ENCODE results near the gene MBNL2. TPM values are rescaled to one million over a fixed set of nuclear protein-coding genes. Genes with fewer than 3 reads are reported as not detected.

Gene MBNL2
- total and polyA plus RNA-seq, 2 experiments from 2014 or later = 0.55 to 3.2 TPM

GRCh38 chr13:97335488-97336134 is 113.5 kb downstream of the MBNL2 start (continued):
- TF ChIP-seq CTCF (conservative IDR thresholded peaks at IDR 0.05; ENCODE audit: low read depth in 2 of 2) = no peak

GRCh38 chr13:97337985-97338499 is 115.9 kb downstream of the MBNL2 start:
- no peaks in the 10 kb centered on the region for H4K20me1 ChIP-seq (replicated peaks; ENCODE audit: insufficient read depth)
- H3K4me1 ChIP-seq (ENCODE audit: insufficient read depth) = peaks cover 4% of the 10 kb centered on the region; the same call in 1 of the 2 replicates
- H3K9me3 Mint-ChIP-seq = no peaks in the 10 kb centered on the region
- H3K4me2 ChIP-seq = no peak overlapping the region
- ATAC-seq = no peak
- H3K36me3 ChIP-seq (ENCODE audit: insufficient read depth) = no peaks in the 10 kb centered on the region
- TF ChIP-seq EZH2 (IDR thresholded peaks at IDR 0.05; ENCODE audit: low read depth, unreplicated experiment) = no peak
- no peak for TF ChIP-seq EZH2phosphoT487 (IDR thresholded peaks at IDR 0.05; ENCODE audit: unreplicated experiment)
- TF ChIP-seq CTCF (conservative IDR thresholded peaks at IDR 0.05; ENCODE audit: low read depth in 2 of 2) = no peak
- no peak for TF ChIP-seq JUNB (IDR thresholded peaks at IDR 0.05; ENCODE audit: unreplicated experiment)
- TF ChIP-seq POLR2AphosphoS5 (IDR thresholded peaks at IDR 0.05; ENCODE audit: low read depth) = no peak
- no peaks in the 10 kb centered on the region for H3F3A ChIP-seq (replicated peaks; ENCODE audit: low read depth)
- H2AFZ ChIP-seq = no peak overlapping the region
- DNase-seq (ENCODE audit: low spot score) = no peak
- no peak overlapping the region for H3K4me3 ChIP-seq
- H3K4me1 Mint-ChIP-seq = peaks cover 7% of the 10 kb centered on the region
- no peak overlapping the region for H3K27ac ChIP-seq (ENCODE audit: low read depth)
- H3K9me2 ChIP-seq (ENCODE audit: insufficient read depth) = no peaks in the 10 kb centered on the region
- H3K4me3 Mint-ChIP-seq = no peak overlapping the region
- H3K27ac Mint-ChIP-seq = no peak overlapping the region
- no peaks in the 10 kb centered on the region for H3K27me3 Mint-ChIP-seq (ENCODE audit: insufficient read depth, low read depth, poor library complexity)
- H3K36me3 Mint-ChIP-seq (ENCODE audit: low read depth) = no peaks in the 10 kb centered on the region
- H3K79me2 ChIP-seq (replicated peaks; ENCODE audit: insufficient read depth) = no peaks in the 10 kb centered on the region
- no peaks in the 10 kb centered on the region for H3K27me3 ChIP-seq (ENCODE audit: insufficient read depth)

GRCh38 chr13:97338571-97338970 is 116.4 kb downstream of the MBNL2 start:
- no peak overlapping the region for H3K27ac Mint-ChIP-seq
- H3F3A ChIP-seq (replicated peaks; ENCODE audit: low read depth) = no peaks in the 10 kb centered on the region
- no peak overlapping the region for H3K4me3 ChIP-seq
- no peaks in the 10 kb centered on the region for H4K20me1 ChIP-seq (replicated peaks; ENCODE audit: insufficient read depth)
- no peak overlapping the region for H3K27ac ChIP-seq (ENCODE audit: low read depth)
- no peaks in the 10 kb centered on the region for H3K9me2 ChIP-seq (ENCODE audit: insufficient read depth)
- no peaks in the 10 kb centered on the region for H3K27me3 ChIP-seq (ENCODE audit: insufficient read depth)
- DNase-seq (ENCODE audit: low spot score) (no peak), ATAC-seq (no peak)
- H3K36me3 ChIP-seq (ENCODE audit: insufficient read depth) = no peaks in the 10 kb centered on the region
- H3K4me2 ChIP-seq = no peak overlapping the region
- H3K27me3 Mint-ChIP-seq (ENCODE audit: insufficient read depth, low read depth, poor library complexity) = no peaks in the 10 kb centered on the region
- no peaks in the 10 kb centered on the region for H3K9me3 Mint-ChIP-seq
- H3K79me2 ChIP-seq (replicated peaks; ENCODE audit: insufficient read depth) = no peaks in the 10 kb centered on the region
- peaks cover 6% of the 10 kb centered on the region for H3K4me1 Mint-ChIP-seq
- no peaks in the 10 kb centered on the region for H3K36me3 Mint-ChIP-seq (ENCODE audit: low read depth)
- H3K4me3 Mint-ChIP-seq = no peak overlapping the region
- H2AFZ ChIP-seq = no peak overlapping the region
- H3K4me1 ChIP-seq (ENCODE audit: insufficient read depth) = peaks cover 4% of the 10 kb centered on the region; the same call in 1 of the 2 replicates
- TF ChIP-seq STAT1 (IDR thresholded peaks at IDR 0.05; ENCODE audit: unreplicated experiment) = no peak
- TF ChIP-seq ZNF114 (CRISPR knock-in tag; IDR thresholded peaks at IDR 0.05) = no peak
- no peak for TF ChIP-seq CTCF (conservative IDR thresholded peaks at IDR 0.05; ENCODE audit: low read depth in 2 of 2)
- no peak for TF ChIP-seq EZH2phosphoT487 (IDR thresholded peaks at IDR 0.05; ENCODE audit: unreplicated experiment)
- no peak for TF ChIP-seq JUNB (IDR thresholded peaks at IDR 0.05; ENCODE audit: unreplicated experiment)
- no peak for TF ChIP-seq EZH2 (IDR thresholded peaks at IDR 0.05; ENCODE audit: low read depth, unreplicated experiment)
- TF ChIP-seq REST (IDR thresholded peaks at IDR 0.05; ENCODE audit: unreplicated experiment) = no peak
- TF ChIP-seq POLR2AphosphoS5 (IDR thresholded peaks at IDR 0.05; ENCODE audit: low read depth) = no peak
- TF ChIP-seq NANOG (IDR thresholded peaks at IDR 0.05; ENCODE audit: borderline replicate concordance) = no peak
- TF ChIP-seq ETS1 (IDR thresholded peaks at IDR 0.05) = no peak
